Renal cortex interstitium (tissue), 11 donors: ENCODE data around the gene GDPD3. TPM values are rescaled to one million over a fixed set of nuclear protein-coding genes. Genes with fewer than 3 reads are reported as not detected.
A peak's percentile ranks its signal among the peaks of the same experiment; 100 is the strongest.

Source experiments
- DNase-seq, 11 donors: peaks; one replicate each; pipeline ENCODE4 v3.0.0-alpha.2; 2013; ENCODE audit warnings: low read depth in 9 of 11, low spot score in 4 of 11; ENCODE audit errors: extremely low read depth in 1 of 11
- polyA plus RNA-seq, 3 donors: library from polyadenylated mRNA; unstranded; fragments of 120-200 nt; gene quantifications; one replicate each; pipeline ENCODE4 v1.2.1, GENCODE V29; 2013; ENCODE audit not compliant: insufficient read length in 3 of 3

The GDPD3 gene
- polyA plus RNA-seq, 3 donors: 11.3 to 14.0 (median 12.6) TPM

DNA sequence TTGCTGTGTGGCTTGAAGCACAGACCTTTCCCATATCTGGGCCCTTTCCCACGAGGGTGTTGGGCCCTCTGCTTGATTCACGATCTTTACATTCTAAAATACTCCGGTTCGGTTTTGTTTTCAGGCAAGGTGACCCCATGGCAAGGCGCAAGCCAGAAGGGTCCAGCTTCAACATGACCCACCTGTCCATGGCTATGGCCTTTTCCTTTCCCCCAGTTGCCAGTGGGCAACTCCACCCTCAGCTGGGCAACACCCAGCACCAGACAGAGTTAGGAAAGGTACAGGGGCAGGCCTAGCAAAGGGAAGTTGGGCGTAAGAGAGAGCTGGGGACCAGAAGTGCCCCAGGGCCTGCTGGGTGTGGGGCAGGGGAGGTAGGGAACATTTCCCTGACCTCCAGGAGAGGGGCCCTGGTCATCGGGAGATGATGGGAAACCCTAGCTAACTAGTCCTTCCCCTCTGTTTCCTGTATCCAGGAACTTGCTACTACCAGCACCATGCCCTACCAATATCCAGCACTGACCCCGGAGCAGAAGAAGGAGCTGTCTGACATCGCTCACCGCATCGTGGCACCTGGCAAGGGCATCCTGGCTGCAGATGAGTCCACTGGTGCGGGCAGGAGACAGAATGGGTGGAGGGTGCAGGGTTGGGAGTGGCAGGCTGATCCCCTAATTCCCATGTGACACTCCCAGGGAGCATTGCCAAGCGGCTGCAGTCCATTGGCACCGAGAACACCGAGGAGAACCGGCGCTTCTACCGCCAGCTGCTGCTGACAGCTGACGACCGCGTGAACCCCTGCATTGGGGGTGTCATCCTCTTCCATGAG lies 46.4 kb downstream of the GDPD3 start:
- DNase-seq: no peak

DNA sequence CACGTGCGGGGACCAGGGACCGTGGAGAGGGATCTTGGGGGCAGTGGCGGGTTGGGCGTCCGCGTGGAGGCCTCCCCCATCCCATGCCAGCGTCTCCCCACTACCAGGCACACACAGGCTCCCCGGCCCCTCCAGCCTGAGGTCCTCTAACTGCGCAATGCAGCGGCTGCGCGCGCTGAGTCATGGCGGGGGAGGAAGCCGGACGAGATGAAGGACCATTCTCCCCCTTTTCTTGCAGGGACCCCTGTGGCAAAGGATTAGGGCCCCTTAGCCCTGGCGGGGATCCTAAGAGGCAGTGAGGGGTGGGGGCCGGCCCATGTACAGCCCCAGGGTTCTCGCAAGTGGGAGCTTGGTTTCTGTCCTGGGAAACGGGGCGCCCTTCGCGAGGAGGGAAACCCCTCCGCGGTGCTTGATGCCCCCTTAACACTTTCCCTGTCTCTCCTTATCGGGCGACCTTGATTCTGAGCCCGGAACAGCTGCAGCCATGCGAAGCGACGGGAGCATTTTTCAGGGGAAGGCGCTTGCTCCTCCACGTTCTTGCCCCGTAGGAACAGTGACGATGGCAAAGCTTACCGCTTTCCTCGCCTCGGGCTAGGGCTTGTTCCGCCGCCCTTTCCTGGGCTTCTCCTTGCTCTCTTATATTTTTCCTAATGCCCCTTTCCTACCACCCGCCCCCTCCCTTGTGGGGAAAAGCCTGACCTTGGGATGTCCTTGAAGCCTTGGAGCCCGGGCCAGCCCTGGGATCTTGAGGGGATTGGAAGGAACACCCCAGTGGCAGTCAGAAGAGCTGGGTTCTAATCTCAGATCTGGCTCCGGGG lies 47.2 kb downstream of the GDPD3 start:
- peak in 1 of 11 donors; percentile 38 for DNase-seq

DNA sequence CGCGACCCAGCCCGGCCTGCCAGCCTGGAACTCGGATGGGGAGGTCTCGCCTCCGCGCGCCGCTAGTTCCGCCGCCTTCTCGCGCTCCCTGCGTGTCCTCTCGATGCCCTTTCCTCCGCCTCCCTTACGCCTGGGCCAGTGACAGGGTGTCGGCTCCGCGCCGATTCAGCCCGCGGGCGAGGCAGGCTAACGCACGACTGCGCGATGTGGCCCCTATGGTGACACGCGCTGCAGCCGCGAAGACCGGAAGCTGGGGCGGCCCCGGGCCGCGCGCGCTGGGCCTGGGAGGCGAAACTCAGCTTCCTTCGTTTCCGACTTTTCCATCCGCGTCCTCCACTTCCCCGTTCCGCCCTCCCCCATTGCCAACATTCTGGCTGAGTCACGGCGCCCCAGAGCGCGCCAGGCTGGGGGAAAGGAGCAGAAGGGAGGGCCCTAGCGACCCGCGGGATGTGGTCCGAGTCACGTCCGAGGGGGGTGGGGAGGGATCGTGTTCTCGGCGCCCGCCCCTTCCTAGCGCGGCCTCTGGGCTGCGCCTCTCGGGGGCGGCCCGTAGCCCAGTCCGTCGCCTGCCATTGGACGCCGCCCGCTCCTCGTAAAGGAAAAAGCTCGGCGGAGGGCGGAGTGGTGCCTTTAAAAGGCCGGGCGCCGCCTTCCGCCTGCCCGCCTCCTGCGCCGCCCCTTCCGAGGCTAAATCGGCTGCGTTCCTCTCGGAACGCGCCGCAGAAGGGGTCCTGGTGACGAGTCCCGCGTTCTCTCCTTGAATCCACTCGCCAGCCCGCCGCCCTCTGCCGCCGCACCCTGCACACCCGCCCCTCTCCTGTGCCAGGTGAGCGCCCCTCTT lies 48.0 kb downstream of the GDPD3 start, which contains the start of gene ALDOA:
Gene ALDOA (plus strand): TSS at position 659 of the 841 bp plus-strand sequence. CDS start 1,138 bp downstream, outside the sequence.
- DNase-seq: peak; percentile 89 to 97 (median 95)

DNA sequence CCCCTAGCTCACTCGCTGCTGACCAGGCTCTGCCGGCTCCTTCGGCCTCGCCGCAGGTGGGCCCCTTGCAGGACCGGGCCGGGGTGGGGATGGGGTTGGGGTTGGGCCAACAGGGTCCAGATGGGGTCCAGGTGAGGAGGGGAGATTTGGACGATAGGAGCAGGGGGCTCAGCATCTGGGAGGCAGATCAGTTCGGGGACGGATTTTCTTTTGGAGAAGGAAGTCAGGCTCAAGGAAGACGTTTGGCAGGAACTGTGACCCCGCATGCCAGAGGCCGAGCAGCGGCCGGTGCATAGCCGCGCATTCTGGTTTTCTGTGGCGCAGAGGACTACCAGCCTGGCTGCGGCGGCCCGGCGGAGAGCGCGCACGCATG lies 48.6 kb downstream of the GDPD3 start:
- no peak for DNase-seq

DNA sequence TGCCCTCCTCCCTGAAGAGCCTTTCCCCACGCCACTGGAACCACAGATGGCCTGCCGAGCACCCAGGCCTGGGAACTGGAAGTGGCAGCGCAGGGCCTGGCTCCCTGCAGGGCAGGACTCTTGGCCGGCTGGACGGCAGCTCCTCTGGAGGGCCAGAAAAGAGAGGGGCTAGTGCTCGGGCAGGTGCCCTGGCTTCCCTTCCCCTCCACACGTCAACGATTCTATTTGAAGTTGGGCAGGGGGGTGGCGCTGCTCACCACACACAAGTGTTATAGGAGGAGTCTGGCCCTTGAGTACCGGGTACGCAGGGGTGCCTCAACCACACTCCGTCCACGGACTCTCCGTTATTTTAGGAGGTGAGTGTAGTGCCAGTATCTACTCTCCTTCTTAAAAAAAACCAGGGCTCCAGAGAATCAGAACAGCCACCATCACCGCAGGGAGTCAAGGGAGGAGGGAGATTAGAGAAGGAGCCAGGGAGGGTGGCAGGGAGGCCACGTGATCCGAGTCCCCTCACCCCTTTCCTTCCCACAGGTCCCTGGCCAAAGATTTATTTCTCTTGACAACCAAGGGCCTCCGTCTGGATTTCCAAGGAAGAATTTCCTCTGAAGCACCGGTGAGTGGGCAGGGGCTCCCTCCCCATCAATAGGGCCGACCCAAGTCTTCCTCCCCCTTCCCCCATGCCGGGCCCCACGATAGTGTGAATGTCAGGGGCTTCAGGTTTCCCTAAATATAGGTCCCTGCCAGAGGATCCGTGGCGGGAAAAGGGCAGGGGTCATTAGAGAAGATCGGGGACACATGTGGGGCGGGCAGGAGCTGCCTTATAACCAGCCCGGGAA lies 49.2 kb downstream of the GDPD3 start:
- DNase-seq: peak in 7 of 11 donors; percentile 47 to 70 (median 66)

DNA sequence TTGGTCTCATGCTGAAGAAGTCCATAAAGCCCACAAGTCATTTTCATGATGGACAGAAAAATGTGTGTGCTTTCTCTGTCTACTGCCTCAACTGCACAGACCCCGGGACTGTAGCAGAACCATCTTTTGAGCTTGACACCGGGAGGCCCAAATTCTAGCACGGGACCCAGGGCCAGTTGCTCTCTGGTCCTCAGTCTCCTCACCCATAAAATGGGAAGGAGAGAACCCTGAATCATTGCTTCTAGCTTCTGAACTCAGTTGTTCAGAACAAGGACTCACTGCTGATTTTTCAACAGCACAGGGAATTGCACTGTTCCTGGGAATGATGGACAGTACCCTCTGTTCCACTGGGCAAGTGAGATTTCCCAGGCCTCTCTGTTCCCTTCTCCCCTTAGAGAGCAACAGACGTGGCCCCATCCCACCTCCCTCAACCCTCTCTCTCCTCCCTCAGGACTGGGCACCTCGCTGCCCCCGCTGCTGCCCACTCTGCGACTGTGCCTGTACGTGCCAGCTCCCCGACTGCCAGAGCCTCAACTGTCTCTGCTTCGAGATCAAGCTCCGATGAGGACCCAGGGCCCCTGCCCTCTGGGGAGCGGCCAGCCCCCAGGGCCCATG lies 50.0 kb downstream of the GDPD3 start:
- DNase-seq: no peak

DNA sequence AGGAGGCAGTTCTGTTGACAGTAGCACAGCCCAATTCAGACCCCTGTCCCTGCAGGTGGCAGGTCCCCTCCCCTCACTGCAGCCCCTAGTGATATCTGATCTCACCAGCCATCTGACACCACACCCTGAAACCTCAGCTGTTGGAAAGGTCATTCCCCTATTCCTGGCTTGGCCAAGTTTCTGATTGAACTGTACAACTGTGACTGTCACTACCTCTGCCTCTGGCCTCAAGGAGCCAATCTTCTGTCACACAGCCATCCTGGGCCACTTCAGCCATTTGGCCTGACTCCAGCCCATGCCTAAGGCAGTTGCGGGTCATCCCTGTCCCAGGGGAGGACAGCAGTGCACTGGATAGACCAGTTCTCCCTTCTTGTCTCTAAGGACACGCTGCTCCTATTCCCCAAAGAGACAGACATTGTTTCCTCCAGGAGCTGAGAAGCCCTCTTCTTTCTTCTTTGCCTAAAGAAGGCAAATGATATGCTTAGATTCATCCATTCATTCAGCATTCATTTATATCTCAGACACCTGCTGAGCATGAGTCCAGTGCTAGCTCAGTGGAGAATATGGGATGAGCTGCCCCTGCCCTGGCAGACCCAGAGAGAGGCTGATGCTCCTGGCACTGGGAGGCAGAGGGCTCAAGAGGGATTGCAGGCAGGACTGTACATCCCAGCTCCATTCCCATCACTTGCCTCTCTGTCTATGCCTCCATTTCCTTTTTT lies 52.3 kb downstream of the GDPD3 start:
- no peak for DNase-seq

DNA sequence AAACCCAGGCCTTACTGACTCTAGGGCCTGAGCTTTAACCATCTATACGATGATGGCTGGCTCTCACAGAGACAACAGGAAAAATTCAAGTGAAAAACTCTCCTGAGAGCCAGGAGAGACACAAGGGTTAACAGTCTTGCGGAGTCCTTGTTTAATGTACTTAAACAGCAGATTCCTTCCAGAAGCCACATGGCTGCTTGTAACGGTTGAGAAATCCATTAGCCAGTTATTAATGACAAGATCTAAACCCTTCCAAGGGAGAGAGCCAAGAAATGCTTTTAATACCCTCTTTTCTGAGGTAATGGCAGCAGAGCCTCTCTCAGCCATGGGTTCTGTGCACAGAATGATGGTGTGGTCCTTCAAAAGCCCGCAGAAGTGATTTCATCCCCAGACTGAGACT lies 53.0 kb downstream of the GDPD3 start:
- DNase-seq: no peak

DNA sequence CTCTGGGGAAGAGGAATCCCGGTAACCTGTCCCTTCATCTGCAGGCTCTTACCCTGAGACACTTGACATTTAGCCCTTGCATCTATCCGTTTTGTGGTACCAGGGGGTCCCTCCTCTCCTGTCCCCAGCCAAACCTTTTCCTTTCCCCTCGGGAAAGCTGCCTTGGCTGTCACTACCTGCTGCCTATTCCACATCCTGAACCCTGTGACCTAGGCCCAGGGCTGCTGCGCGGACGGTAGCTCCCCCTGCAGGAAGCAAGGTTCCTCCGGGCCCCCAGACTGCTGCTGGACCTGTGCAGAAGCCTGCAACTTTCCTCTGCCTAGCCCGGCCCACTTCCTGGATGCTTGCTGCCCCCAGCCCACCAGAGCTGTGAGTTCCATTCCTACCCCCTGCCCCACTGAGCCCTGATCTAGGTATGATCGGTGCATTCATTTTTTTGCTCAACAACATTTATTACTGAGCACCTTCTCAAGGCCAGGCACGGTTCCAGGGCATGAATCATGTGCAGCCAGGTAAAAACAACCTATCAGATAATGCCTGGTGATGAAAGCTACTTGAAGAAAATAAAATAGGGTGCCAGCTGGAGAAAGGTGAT lies 58.3 kb downstream of the GDPD3 start:
- DNase-seq: no peak

Other genes starting within 250 kb of the GDPD3 start
- 10 to 100 TPM in 2 of 3 donors, 1 to 10 TPM in 1; 8.2 to 12.5 (median 12.4) TPM for gene SEZ6L2, start 214.0 kb downstream of the GDPD3 start, polyA plus RNA-seq
- 1 to 10 TPM in 1 of 3 donors, under 1 TPM in 2; 0.47 to 1.3 (median 0.80) TPM for gene ASPHD1, start 213.0 kb downstream of the GDPD3 start, polyA plus RNA-seq
- gene KCTD13, start 187.3 kb downstream of the GDPD3 start, polyA plus RNA-seq: 10 to 100 TPM; 15.2 to 31.7 (median 16.6) TPM
- 100 to 1,000 TPM in 2 of 3 donors, 10 to 100 TPM in 1; 98.3 to 120 (median 107) TPM for gene TMEM219, start 151.5 kb downstream of the GDPD3 start, polyA plus RNA-seq
- 10 to 100 TPM; 38.0 to 54.0 (median 52.6) TPM for gene TAOK2, start 139.7 kb downstream of the GDPD3 start, polyA plus RNA-seq
- 10 to 100 TPM; 16.4 to 22.1 (median 19.3) TPM for gene HIRIP3, start 117.9 kb downstream of the GDPD3 start, polyA plus RNA-seq
- gene INO80E, start 117.3 kb downstream of the GDPD3 start, polyA plus RNA-seq: 10 to 100 TPM; 42.4 to 64.5 (median 53.7) TPM
- 1 to 10 TPM; 2.2 to 5.2 (median 2.5) TPM for gene DOC2A, start 102.5 kb downstream of the GDPD3 start, polyA plus RNA-seq
- not detected for gene C16orf92, start 90.3 kb downstream of the GDPD3 start, polyA plus RNA-seq
- 1 to 10 TPM in 2 of 3 donors, under 1 TPM in 1; 0.65 to 1.8 (median 1.3) TPM for gene TLCD3B, start 82.3 kb downstream of the GDPD3 start, polyA plus RNA-seq
- 100 to 1,000 TPM; 472 to 699 (median 578) TPM for gene ALDOA, start 47.8 kb downstream of the GDPD3 start, polyA plus RNA-seq
- 100 to 1,000 TPM in 1 of 3 donors, 10 to 100 TPM in 2; 82.7 to 112 (median 88.1) TPM for gene PPP4C, start 37.5 kb downstream of the GDPD3 start, polyA plus RNA-seq
- 1 to 10 TPM; 1.1 to 1.7 (median 1.5) TPM for gene TBX6, start 21.6 kb downstream of the GDPD3 start, polyA plus RNA-seq
- 10 to 100 TPM; 43.9 to 79.8 (median 55.5) TPM for gene YPEL3, start 17.3 kb downstream of the GDPD3 start, polyA plus RNA-seq
- gene MAPK3, start 9.7 kb upstream of the GDPD3 start, polyA plus RNA-seq: 10 to 100 TPM; 79.3 to 90.0 (median 82.7) TPM
- 10 to 100 TPM in 1 of 3 donors, 1 to 10 TPM in 2; 5.3 to 16.6 (median 8.6) TPM for gene CORO1A, start 70.1 kb upstream of the GDPD3 start, polyA plus RNA-seq
- 10 to 100 TPM; 26.0 to 39.1 (median 36.5) TPM for gene BOLA2B, start 80.1 kb upstream of the GDPD3 start, polyA plus RNA-seq
- gene SLX1A, start 80.3 kb upstream of the GDPD3 start, polyA plus RNA-seq: 10 to 100 TPM; 22.3 to 39.8 (median 23.1) TPM
- 10 to 100 TPM in 2 of 3 donors, 1 to 10 TPM in 1; 5.9 to 17.5 (median 10.7) TPM for gene SULT1A3, start 85.7 kb upstream of the GDPD3 start, polyA plus RNA-seq
- gene NPIPB13, start 134.9 kb upstream of the GDPD3 start, polyA plus RNA-seq: 10 to 100 TPM in 2 of 3 donors, 1 to 10 TPM in 1; 4.1 to 12.3 (median 11.1) TPM
- gene CD2BP2, start 241.8 kb upstream of the GDPD3 start, polyA plus RNA-seq: 10 to 100 TPM; 53.8 to 60.5 (median 56.7) TPM